ENCODE data around the gene TIMM50.

Gene TIMM50

DNA sequence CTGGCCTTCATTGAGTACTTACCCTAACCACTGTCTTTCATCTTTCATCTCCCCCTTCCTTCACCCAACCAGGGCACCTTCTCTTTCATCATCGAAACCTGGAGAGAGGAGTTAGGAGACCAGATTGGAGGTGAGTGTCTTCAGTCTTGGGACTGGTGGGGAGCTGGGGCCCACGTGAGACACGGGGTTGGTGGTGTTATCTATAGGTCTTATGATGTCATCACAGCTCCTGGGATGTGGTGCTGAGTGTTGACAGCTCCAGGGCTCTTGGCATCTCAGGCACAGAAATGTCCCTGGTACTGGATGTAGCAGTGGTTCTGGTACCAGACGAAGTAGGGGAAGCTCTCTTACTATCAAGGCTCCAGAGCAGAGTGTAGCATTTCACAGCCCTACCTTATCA is 19.9 kb downstream of the TIMM50 start:
- DNase-seq (ENCODE audit: low spot score), result no peak

DNA sequence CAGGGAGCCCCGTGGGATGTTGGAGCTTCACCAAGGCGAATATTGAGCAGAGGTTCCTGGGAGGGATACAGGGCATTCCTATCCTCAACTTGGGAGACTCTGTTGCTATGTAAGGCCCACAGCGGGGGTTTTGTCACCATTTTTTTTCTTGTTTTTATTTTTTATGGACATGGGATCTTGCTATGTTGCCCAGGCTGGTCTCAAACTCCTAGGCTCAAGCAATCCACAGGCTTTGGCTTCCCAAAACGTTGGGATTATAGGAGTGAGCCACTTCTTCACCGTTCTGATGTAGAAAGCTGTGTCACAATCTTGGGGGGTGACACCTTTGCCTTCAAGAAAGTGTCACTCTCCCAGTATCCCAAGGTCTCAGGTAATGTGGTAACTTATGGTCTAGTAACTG is 20.7 kb downstream of the TIMM50 start:
- no peak for DNase-seq (ENCODE audit: low spot score)

DNA sequence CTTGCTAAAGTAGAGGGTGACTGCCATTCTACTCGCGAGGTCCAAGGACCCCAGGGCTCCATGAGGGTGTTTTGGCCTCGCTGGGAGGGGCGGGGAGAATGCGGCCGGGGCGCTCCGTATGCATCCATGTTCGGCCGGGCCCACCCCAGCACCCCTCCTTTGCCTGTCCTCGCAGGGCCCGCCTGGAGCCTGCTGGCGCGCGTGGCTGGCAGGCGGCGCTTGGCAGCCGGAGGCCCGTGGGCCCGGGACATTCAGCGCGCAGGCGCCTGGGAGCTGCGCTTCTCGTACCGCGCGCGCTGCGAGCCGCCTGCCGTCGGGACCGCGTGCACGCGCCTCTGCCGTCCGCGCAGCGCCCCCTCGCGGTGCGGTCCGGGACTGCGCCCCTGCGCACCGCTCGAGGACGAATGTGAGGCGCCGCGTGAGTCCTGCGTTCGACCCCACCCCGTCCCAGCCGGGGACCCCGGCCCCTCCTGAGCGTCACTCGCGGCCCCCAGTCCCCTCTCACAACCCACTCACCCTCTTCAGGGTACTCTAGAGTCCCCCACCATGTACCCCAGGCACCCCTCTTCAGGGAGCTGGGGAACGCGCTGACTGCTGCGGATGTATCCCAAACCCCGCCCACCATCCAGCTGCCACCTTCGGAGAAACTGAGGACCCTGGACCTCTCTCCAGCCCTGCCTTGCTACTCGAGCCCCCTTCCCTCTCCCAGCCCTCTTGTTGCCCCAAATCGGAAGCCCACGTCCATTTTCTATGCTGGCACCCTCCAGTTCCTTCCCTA is 22.2 kb downstream of the TIMM50 start:
- DNase-seq (ENCODE audit: low spot score), result peak; percentile 92

DNA sequence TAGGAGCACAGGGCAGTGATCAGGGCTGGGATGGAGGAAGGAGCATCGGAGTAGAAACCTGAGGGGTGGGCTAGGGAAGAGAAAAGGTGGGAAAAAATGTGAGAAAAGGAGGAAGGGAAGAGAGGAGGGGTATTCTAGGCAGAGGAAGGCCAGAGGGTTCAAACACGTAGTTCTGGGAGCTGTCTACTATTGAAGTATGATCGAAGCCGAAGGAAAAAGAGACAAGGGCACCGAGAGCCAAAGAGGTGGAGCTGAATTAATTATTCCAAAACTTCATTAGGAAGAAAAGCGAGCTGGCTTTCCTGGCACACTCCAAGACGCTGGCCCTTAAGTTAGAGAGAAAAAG is 25.9 kb downstream of the TIMM50 start:
- no peak for DNase-seq (ENCODE audit: low spot score)

GRCh38 chr19:39506944-39507714 is 26.5 kb downstream of the TIMM50 start:
- peak; percentile 84 for DNase-seq (ENCODE audit: low spot score)

DNA sequence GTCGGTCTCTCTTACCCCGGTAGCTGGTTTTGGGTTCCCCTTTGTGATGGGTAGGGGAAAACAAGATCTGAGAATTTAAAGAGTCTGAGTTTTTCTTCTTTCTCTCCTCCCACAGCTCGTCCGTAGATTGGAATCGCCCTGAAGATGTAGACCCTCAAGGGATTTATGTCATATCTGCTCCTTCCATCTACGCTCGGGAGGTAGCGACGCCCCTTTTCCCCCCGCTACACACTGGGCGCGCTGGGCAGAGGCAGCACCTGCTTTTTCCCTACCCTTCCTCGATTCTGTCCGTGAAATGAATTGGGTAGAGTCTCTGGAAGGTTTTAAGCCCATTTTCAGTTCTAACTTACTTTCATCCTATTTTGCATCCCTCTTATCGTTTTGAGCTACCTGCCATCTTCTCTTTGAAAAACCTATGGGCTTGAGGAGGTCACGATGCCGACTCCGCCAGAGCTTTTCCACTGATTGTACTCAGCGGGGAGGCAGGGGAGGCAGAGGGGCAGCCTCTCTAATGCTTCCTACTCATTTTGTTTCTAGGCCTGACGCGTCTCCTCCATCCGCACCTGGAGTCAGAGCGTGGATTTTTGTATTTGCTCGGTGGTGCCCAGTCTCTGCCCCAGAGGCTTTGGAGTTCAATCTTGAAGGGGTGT is 27.2 kb downstream of the TIMM50 start:
- no peak for DNase-seq (ENCODE audit: low spot score)

- DNase-seq (ENCODE audit: low spot score), result no peak
Measured at GRCh38 chr19:39508629-39509028, 28.0 kb downstream of the TIMM50 start.

DNA sequence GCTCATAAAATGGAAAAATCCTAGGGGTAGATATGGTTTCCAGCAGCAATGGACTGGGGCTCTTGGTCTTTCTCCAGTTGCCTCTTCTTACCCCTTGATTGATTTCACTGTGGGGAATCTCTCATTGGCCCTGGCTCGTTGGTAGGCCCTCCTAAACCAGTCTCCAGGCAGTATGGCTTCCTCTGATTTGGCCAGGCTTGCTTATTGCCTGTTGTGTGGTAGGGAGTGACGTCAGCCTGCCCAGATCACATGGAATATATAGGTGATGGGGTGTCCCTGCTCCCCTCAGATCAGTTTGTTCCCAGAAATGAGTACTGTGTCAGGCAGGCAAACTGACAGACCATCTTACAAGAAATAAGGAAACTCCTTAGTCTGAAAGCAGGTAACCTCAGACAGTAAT is 28.6 kb downstream of the TIMM50 start:
- DNase-seq (ENCODE audit: low spot score), result no peak

GRCh38 chr19:39512988-39513387 is 32.4 kb downstream of the TIMM50 start:
- no peak for DNase-seq (ENCODE audit: low spot score)

DNA sequence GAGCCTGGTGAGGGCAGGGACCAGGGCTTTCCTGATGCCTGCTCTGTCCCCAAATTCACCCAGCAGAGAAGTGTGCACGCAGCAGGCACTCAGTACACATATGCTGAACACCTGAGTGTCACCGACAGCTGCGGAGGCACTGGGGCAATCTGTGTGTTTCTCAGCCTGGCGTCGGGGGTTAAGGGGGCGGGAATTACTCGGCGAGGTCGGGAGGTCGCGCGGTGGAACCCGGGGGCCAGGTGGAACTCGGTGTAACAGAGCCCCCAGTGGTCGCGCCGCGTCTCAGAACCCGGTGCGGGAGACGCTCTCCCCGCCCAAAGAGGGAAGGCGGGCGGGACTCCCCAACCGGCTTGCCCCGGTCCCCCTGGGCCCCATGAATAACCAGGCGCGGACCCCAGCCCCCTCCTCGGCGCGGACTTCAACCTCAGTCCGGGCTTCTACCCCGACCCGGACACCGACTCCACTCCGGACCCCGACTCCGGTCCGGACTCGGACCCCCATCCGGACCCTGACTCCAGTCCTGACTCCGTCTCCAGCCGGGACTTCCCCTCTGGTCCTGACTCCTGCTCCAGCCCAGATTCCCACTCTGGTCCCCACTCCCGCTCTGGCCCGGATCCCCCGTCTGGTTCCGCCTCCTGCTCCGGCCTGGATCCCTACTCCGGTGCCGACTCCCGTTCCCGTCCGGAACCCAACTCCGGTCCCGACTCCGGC is 34.4 kb downstream of the TIMM50 start, which contains the start of gene SELENOV:
Gene SELENOV, plus strand, starts transcription at position 300 of the 711 bp plus-strand sequence. Its CDS starts 74 bp downstream, at position 374.
- no peak for DNase-seq (ENCODE audit: low spot score)

DNA sequence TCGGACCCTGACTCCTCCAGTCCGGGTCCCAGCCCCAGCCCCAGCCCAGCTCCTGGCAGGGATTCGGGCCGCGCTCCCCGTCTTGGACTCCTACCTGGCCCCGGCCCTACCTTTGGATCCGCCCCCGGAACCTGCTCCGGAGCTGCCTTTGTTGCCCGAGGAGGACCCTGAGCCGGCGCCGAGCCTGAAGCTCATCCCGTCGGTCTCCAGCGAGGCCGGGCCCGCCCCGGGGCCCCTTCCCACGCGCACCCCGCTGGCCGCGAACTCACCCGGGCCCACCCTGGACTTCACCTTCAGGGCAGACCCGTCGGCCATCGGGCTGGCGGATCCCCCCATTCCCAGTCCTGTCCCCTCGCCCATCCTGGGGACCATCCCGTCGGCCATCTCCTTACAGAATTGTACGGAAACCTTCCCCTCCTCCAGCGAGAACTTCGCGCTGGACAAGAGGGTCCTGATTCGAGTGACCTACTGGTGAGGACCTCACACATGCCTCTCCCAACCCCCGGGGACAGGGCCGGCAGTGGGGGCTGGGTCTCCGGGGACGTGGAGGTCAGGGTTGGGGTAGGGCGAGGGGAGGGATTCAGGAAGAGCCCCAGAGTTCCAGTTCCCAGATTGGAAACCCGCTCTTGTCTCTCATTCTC is 35.0 kb downstream of the TIMM50 start:
- no peak for DNase-seq (ENCODE audit: low spot score)

GRCh38 chr19:39516270-39516669 is 35.6 kb downstream of the TIMM50 start:
- DNase-seq (ENCODE audit: low spot score), result no peak

DNA sequence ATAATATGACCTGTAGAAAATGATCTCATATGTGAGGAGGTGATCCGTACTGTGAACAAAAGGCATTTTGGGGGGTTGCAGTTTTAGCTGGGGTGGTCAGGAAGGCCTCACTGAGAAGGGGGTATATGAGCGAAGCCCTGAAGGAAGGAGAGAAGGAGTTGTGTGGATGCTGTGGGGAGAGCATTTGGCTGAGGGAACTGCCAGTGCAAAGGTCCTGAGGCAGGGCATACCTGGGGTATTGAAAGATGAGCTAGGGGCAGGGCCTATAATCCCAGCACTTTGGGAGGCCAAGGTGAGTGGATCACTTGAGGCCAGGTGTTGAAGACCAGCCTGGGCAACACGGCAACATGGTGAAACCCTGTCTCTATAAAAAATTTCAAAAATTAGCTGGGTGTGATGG is 36.8 kb downstream of the TIMM50 start:
- DNase-seq (ENCODE audit: low spot score), result no peak

DNA sequence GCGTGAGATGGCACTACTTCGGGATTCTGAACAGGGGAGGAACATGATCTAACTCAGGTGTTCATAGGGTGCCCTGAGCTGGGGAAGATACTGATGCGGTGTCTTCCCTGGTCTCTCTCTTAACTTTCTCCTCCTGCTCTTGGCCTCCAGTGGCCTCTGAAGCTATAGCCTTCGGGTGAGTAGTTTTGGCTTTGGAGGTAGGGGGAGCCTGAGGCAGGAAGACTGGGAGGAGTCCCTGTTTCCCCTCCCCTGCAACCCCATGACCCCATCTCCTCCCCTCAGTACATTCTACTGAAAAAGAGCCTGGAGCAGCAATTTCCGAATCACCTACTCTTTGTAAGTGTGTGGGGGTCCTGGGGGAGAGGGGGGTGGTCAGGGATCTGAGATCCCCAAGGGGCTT is 37.8 kb downstream of the TIMM50 start:
- DNase-seq (ENCODE audit: low spot score), result no peak

DNA sequence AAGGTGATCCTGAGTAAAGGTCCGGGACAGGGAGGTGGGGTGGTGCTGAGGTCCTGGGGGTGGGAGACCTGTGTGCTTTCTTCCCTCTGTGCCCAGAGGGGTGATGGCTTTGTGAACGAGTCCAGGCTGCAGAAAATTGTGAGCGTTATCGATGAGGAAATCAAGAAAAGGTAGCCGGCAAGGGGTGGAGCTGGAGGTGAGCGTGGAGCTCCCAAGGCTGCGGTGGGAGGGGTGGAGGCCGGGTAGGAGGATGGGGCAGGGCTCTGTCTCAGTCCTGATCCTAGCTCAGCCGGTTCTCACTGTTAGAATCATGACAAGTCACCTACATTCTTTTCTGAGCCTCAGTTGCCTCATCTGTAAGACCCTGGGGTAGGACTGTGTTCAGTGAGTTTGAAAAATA is 38.3 kb downstream of the TIMM50 start:
- DNase-seq (ENCODE audit: low spot score), result no peak

DNA sequence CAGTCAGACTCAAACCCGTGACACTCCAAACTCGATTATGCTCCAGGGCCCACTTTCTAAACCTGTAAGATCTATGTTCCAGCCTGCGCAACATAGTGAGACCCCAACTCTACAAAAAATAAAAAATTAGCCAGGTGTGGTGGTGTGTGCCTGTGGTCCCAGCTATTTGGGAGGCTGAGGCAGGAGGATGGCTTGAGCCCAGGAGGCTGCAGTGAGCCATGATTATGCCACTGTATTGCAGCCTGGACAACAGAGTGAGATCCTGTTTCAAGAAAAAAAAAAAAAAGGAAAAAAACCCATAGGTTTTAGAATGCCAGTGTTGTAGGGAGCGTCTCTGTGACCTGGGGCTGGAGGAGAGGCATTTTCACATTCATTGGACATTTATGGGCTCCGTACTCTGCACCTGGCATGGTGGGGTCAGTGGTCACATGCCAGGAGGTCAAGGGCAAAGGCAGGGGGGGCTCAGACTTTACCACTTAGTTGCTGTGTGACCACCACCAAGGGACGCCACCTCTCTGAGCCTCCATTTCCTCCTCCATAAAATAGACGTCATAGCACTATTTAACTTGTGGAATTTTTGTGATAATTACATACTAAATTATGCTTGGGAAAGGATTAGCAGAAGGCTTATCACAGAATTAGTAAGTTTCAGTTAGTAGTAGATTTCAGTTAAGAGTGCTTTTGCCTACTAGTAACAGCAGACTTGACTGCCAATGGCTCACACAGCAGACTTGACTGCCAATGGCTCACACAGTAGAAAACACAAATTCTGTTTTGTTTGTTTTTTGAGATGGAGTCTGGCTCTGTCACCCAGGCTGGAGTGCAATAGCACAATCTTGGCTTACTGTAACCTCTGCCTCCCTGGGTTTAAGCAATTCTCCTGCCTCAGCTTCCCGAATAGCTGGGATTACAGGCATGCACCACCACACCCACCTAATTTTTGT is 40.2 kb downstream of the TIMM50 start:
- DNase-seq (ENCODE audit: low spot score), result no peak

- no peak for DNase-seq (ENCODE audit: low spot score)
Measured at GRCh38 chr19:39524495-39524894, 43.9 kb downstream of the TIMM50 start.

DNA sequence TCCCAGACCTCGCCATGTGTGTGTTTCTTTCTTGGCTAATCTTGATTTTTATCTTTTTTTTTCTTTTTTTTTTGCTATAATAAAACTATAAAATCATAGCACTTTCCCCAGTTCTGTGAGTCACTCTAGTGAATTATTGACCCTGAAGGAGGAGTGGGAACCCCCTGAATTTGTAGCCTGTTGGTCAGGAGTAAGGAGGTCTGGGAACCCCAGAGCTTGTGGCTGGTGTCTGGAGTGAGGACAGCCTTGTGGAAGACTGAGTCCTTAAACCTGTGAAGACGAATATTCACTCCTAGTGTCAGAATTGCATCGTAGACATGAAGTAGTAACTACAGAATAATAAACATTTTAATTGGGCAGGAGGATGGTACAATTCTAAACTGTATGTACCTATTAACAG is 44.6 kb downstream of the TIMM50 start:
- no peak for DNase-seq (ENCODE audit: low spot score)

- no peak for DNase-seq (ENCODE audit: low spot score)
Measured at GRCh38 chr19:39531834-39532232, 51.2 kb downstream of the TIMM50 start.

- peak; percentile 98 for DNase-seq (ENCODE audit: low spot score)
Measured at GRCh38 chr19:39532233-39533002, 51.8 kb downstream of the TIMM50 start, which contains the start of gene EID2B. Gene EID2B (minus strand): TSS chr19:39532852. CDS start chr19:39532802, 50 bp downstream.
